Measurements from ENCODE around the gene MAP3K10. TPM values are rescaled to one million over a fixed set of nuclear protein-coding genes. Genes with fewer than 3 reads are reported as not detected.
A peak's percentile ranks its signal among the peaks of the same experiment; 100 is the strongest.

MAP3K10 gene
- total and polyA plus RNA-seq, 9 of the 15 experiments (the other 6 are each of a cell fraction or from before 2014, with no cell fraction given), result 0.01 to 8.0 (median 2.7) TPM; not detected in 1

GRCh38 chr19:40247735-40248262 is 56.6 kb downstream of the MAP3K10 start:
- Histone ChIP-seq H3K27me3 (ENCODE audit: control insufficient read depth in 2 of 2, insufficient read depth in 2 of 2, low read length in 2 of 2) (no peaks in the 10 kb centered on the region), H3K4me1 (replicated peaks in 1 of 2; ENCODE audit: control insufficient read depth in 2 of 2, insufficient read depth in 2 of 2, low read length in 2 of 2) (peaks cover 0 to 16% of the 10 kb centered on the region in 2 experiments; a peak in 2 of 5 replicates), H3K9ac (ENCODE audit: insufficient read depth in 1 of 2, low read depth in 2 of 2, low read length in 2 of 2) (peak overlapping the region in 1 of 2 experiments; percentile 61; a peak in 2 of 4 replicates), H3K4me3 (no peak overlapping the region), H3K9me3 (replicated peaks; ENCODE audit: control insufficient read depth, insufficient read depth, low read depth, low read length) (no peaks in the 10 kb centered on the region), H3K36me3 (ENCODE audit: control insufficient read depth, insufficient read depth, low read length) (peaks cover 66% of the 10 kb centered on the region; the same call in 2 of the 3 replicates), H3K9me1 (ENCODE audit: control insufficient read depth, insufficient read depth, low read length) (peaks cover 4% of the 10 kb centered on the region), H2AFZ (ENCODE audit: low read depth, low read length) (no peak overlapping the region), H3K79me2 (ENCODE audit: control insufficient read depth, insufficient read depth, low read length) (peaks cover 44% of the 10 kb centered on the region), H3K4me2 (ENCODE audit: insufficient read depth, low read length) (no peak overlapping the region), H4K20me1 (replicated peaks; ENCODE audit: control insufficient read depth, insufficient read depth, low read length) (peaks cover 4% of the 10 kb centered on the region; the same call in 1 of the 2 replicates), H3K27ac (ENCODE audit: extremely low read depth, low read depth, low read length) (no peak overlapping the region)
- intact Hi-C loops (cut with micrococcal nuclease) (no loop called here), in situ Hi-C loops (cut with MboI) (no loop called here)
- ChIA-PET CTCF (ENCODE audit: low intra/inter-chr PET ratio) (no interaction called here), POLR2A (no interaction called here)
- WGBS (ENCODE audit: insufficient coverage, low coverage, missing lambda C conversion rate), result 89% methylated on average over 11 of the region's 12 CpGs
- no peak for FAIRE-seq
- no peak for DNase-seq (ENCODE audit: extremely low read depth in 1 of 4, low spot score in 3 of 4)
- no peak for ATAC-seq
- BruUV-seq (replicated peaks), result no TSS peak
- no peak for TF ChIP-seq AFF4 (CRISPR knock-in tag; IDR thresholded peaks at IDR 0.05)
- TF ChIP-seq NCOA2 (IDR thresholded peaks at IDR 0.05; ENCODE audit: partially characterized antibody in 2 of 2), result no peak
- no peak for TF ChIP-seq POLR2H (tag; IDR thresholded peaks at IDR 0.05; ENCODE audit: low read depth)
- no peak for TF ChIP-seq HCFC1 (IDR thresholded peaks at IDR 0.05; ENCODE audit: low read depth, low read length)
- no peak for TF ChIP-seq GTF2B (IDR thresholded peaks at IDR 0.05; ENCODE audit: extremely low read depth, insufficient read length)
- no peak for TF ChIP-seq MAFG (tag; conservative IDR thresholded peaks at IDR 0.05)
- no peak for TF ChIP-seq MAX (CRISPR knock-in tag; IDR thresholded peaks at IDR 0.05)

Measured in K562 (cell line).